Placental pericyte (primary cell): ENCODE data around the gene NDUFA12. TPM values are rescaled to one million over a fixed set of nuclear protein-coding genes. Genes with fewer than 3 reads are reported as not detected.

Experiments
- total RNA-seq: library from RNA; depleted of rRNA; stranded (reverse); fragments of >200 nt; gene quantifications from 2 replicates; pipeline ENCODE4 v1.2.3, GENCODE V29; 2012

The NDUFA12 gene
- 105 and 184 TPM in 2 replicates for total RNA-seq

DNA sequence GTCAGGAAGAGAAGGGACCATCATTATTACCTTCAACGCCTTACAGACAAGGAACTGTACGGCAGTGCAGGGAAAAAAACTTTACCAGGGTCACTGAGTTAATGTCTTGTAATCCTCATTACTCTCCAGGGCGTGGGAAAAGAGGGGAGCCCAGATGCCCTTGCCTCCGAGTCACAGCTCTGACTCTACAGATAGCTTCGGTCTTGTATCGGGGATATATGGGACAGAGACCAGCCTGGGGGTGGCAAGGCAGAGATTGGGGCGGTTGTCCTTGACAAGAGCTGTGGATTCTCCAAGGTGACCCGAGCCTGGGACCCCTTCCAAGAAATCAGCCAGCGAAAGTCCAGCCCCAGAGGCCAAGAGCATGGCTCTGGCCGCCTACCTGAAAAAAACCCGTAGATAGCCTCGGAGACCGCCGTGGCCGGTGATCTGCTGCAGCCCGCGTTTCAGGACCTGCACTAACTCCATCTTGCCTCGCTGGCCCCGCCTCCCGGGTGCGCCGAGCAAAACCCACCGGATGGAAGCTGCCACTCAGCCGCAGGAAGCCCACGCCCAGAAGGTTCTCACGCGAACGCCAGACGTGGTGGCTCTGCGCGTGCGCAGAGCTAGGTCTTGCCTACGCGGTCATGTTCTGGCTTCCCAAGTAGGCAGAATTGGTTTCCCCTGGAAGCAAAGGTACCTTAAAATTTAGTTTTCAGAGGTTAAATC lies at the start of gene NDUFA12:
NDUFA12 (minus strand) TSS at position 485 of the 708 bp plus-strand sequence; CDS start at position 468, 17 bp downstream.

Other genes starting within 250 kb of the NDUFA12 start
- 23.4 and 28.8 TPM in 2 replicates for gene NR2C1, start 69.9 kb upstream of the NDUFA12 start, total RNA-seq
- 9.4 and 19.9 TPM in 2 replicates for gene FGD6, start 213.8 kb upstream of the NDUFA12 start, total RNA-seq
- gene VEZT, start 214.1 kb upstream of the NDUFA12 start, total RNA-seq: 54.9 and 94.3 TPM in 2 replicates